Skeletal muscle tissue (tissue), 4 donors: ENCODE measurements around the gene CRABP2. TPM values are rescaled to one million over a fixed set of nuclear protein-coding genes. Genes with fewer than 3 reads are reported as not detected.

Experiments
- H3K27ac ChIP-seq: one replicate; pipeline ENCODE4 v1.7.0; 2013; ENCODE audit warnings: mild to moderate bottlenecking, low read depth, low read length, inconsistent platforms
- H3K27me3 ChIP-seq, 3 donors: one replicate each; pipeline ENCODE4 v1.7.0; 2013; ENCODE audit warnings: low read length in 3 of 3; ENCODE audit not compliant: control insufficient read depth in 3 of 3, insufficient read depth in 3 of 3
- H3K36me3 ChIP-seq, 3 donors: one replicate each; pipeline ENCODE4 v1.7.0; 2013; ENCODE audit warnings: low read length in 3 of 3; ENCODE audit not compliant: control insufficient read depth in 3 of 3, insufficient read depth in 3 of 3
- H3K4me1 ChIP-seq, 3 donors: one replicate each; pipeline ENCODE4 v1.7.0; 2013; ENCODE audit warnings: low read length in 3 of 3, mild to moderate bottlenecking in 3 of 3; ENCODE audit not compliant: control insufficient read depth in 3 of 3, insufficient read depth in 3 of 3
- H3K4me3 ChIP-seq, 3 donors: one replicate each; pipeline ENCODE4 v1.7.0; 2013; ENCODE audit warnings: low read length in 3 of 3
- H3K9ac ChIP-seq, 3 donors: one replicate each; pipeline ENCODE4 v1.7.0; 2013; ENCODE audit warnings: low read length in 3 of 3, mild to moderate bottlenecking in 3 of 3, moderate library complexity in 2 of 3, low read depth in 1 of 3
- H3K9me3 ChIP-seq, 3 donors: one replicate each; pipeline ENCODE4 v1.7.0; 2013; ENCODE audit warnings: low read length in 3 of 3; ENCODE audit not compliant: control insufficient read depth in 3 of 3
- total RNA-seq: library from RNA; depleted of rRNA; stranded (reverse); fragments of >200 nt; gene quantifications from one replicate; pipeline ENCODE4 v1.2.3, GENCODE V29; 2014
- donor health status: Osteomylitis.

Gene CRABP2
- total RNA-seq, 1 donor from 2014 or later: 57.4 TPM

DNA sequence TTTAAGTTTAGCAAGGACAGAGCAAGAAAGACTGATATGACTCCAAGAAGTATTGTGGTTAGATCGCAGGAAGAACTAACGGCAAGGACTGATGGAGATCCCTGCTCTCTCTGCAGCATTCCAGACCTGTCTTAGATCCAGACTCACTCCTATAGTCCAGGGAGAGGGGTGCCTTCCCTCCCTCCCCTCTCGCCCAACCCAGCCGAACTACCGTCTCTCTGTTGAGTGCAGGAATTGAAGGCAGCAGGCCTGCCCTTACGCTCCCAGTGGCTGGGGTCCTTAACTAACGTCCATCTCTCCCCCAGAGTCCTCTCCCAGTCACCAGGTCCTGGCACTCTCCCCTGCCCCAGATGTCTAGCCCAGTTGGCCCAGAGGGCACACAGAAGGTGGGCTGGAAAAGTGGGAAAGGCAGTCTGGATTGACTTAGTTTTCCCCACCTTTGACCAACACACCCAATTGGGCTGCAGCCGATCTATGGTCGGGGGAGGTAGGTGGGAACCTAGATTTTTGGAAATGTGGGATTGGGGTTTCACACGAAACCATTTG is 1.1 kb downstream of the CRABP2 start:
- H3K36me3 ChIP-seq: peaks cover 0 to 2% (median 0%) of the 10 kb centered on the region in 3 donors
- H3K9me3 ChIP-seq: no peaks in the 10 kb centered on the region
- peaks cover 21 to 32% (median 28%) of the 10 kb centered on the region in 3 donors for H3K4me1 ChIP-seq
- H3K9ac ChIP-seq: peak overlapping the region in 1 of 3 donors; percentile 54
- no peak overlapping the region for H3K27ac ChIP-seq
- peak overlapping the region in 2 of 3 donors; percentile 14 to 49 for H3K4me3 ChIP-seq
- H3K27me3 ChIP-seq: peaks cover 26 to 56% (median 36%) of the 10 kb centered on the region in 3 donors

- Histone ChIP-seq H3K27me3 (peaks cover 26 to 59% (median 36%) of the 10 kb centered on the region in 3 donors), H3K9me3 (no peaks in the 10 kb centered on the region), H3K9ac (peak overlapping the region in 2 of 3 donors; percentile 20 to 25), H3K27ac (no peak overlapping the region), H3K4me1 (peaks cover 18 to 32% (median 27%) of the 10 kb centered on the region in 3 donors), H3K36me3 (peaks cover 0 to 2% (median 0%) of the 10 kb centered on the region in 3 donors), H3K4me3 (peak overlapping the region in 1 of 3 donors; percentile 49)
These were observed 1.6 kb downstream of the CRABP2 start for GRCh38 chr1:156703741-156704140.

DNA sequence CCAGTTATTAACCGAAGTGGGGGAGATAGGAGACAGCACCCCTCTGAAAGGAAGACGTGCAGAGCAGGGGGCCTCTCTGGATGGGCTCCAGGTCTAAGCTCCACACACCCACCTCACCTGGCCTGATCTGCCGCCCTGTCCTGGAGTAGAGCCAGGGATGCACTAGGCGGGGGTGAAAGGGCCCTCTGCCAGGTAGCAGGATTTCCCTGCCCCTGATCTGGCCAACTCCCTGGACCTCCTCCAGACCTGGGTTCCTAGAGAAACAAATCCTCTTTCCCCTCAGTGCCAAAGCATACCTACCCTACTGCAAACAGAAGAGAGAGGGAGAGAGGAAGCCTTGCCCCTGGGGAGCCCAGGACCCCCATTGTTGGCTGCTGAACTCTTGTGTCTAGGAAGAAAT is 2.0 kb downstream of the CRABP2 start:
- Histone ChIP-seq H3K36me3 (peaks cover 0 to 2% (median 0%) of the 10 kb centered on the region in 3 donors), H3K4me1 (peaks cover 18 to 32% (median 27%) of the 10 kb centered on the region in 3 donors), H3K27me3 (peaks cover 26 to 59% (median 36%) of the 10 kb centered on the region in 3 donors), H3K27ac (no peak overlapping the region), H3K4me3 (no peak overlapping the region), H3K9me3 (no peaks in the 10 kb centered on the region), H3K9ac (peak overlapping the region in 2 of 3 donors; percentile 20 to 25)

GRCh38 chr1:156700736-156701531 is 4.4 kb downstream of the CRABP2 start:
- H3K36me3 ChIP-seq: peaks cover 0 to 2% (median 0%) of the 10 kb centered on the region in 3 donors
- peaks cover 26 to 52% (median 36%) of the 10 kb centered on the region in 3 donors for H3K27me3 ChIP-seq
- H3K27ac ChIP-seq: no peak overlapping the region
- no peak overlapping the region for H3K4me3 ChIP-seq
- no peaks in the 10 kb centered on the region for H3K9me3 ChIP-seq
- H3K4me1 ChIP-seq: peaks cover 11 to 25% (median 20%) of the 10 kb centered on the region in 3 donors
- no peak overlapping the region for H3K9ac ChIP-seq

GRCh38 chr1:156698995-156699394 is 6.4 kb downstream of the CRABP2 start:
- Histone ChIP-seq H3K9ac (no peak overlapping the region), H3K4me3 (no peak overlapping the region), H3K9me3 (no peaks in the 10 kb centered on the region), H3K27ac (no peak overlapping the region), H3K36me3 (peaks cover 0 to 2% (median 0%) of the 10 kb centered on the region in 3 donors), H3K4me1 (peaks cover 0 to 5% (median under 1%) of the 10 kb centered on the region in 3 donors), H3K27me3 (peaks cover 13 to 34% (median 26%) of the 10 kb centered on the region in 3 donors)

- Histone ChIP-seq H3K27me3 (peaks cover 2 to 23% (median 22%) of the 10 kb centered on the region in 3 donors), H3K4me3 (no peak overlapping the region), H3K36me3 (peaks cover 0 to 2% (median 0%) of the 10 kb centered on the region in 3 donors), H3K4me1 (no peaks in the 10 kb centered on the region), H3K27ac (no peak overlapping the region), H3K9ac (no peak overlapping the region), H3K9me3 (no peaks in the 10 kb centered on the region)
These were observed 7.9 kb downstream of the CRABP2 start for GRCh38 chr1:156697481-156697880.

- H3K27ac ChIP-seq: no peak overlapping the region
- no peak overlapping the region for H3K9ac ChIP-seq
- H3K4me3 ChIP-seq: no peak overlapping the region
- H3K27me3 ChIP-seq: peaks cover 3 to 26% (median 21%) of the 10 kb centered on the region in 3 donors
- H3K4me1 ChIP-seq: peaks cover 0 to 7% (median 2%) of the 10 kb centered on the region in 3 donors
- peaks cover 0 to 2% (median 0%) of the 10 kb centered on the region in 3 donors for H3K36me3 ChIP-seq
- H3K9me3 ChIP-seq: no peaks in the 10 kb centered on the region
These were observed 8.6 kb downstream of the CRABP2 start for GRCh38 chr1:156696755-156697154.

DNA sequence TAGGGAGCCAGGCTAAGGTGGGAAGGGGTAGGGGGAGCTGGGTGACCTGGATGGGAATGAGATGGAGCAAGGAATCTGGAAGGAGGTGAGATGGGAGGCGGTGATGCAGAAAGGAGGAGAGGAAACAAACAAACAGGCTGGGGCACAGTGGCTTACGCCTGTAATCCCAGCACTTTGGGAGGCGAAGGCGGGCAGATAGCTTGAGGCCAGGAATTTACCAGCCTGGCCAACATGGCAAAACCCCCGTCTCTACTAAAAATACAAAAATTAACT is 10.8 kb downstream of the CRABP2 start:
- no peak overlapping the region for H3K9ac ChIP-seq
- no peaks in the 10 kb centered on the region for H3K9me3 ChIP-seq
- no peak overlapping the region for H3K4me3 ChIP-seq
- H3K27me3 ChIP-seq: peaks cover 8 to 25% (median 20%) of the 10 kb centered on the region in 3 donors
- no peak overlapping the region for H3K27ac ChIP-seq
- H3K4me1 ChIP-seq: peaks cover 8 to 28% (median 14%) of the 10 kb centered on the region in 3 donors
- H3K36me3 ChIP-seq: no peaks in the 10 kb centered on the region

- no peaks in the 10 kb centered on the region for H3K9me3 ChIP-seq
- no peak overlapping the region for H3K27ac ChIP-seq
- H3K9ac ChIP-seq: no peak overlapping the region
- no peaks in the 10 kb centered on the region for H3K36me3 ChIP-seq
- no peak overlapping the region for H3K4me3 ChIP-seq
- peaks cover 13 to 33% (median 20%) of the 10 kb centered on the region in 3 donors for H3K4me1 ChIP-seq
- peaks cover 8 to 24% (median 21%) of the 10 kb centered on the region in 3 donors for H3K27me3 ChIP-seq
These were observed 11.3 kb downstream of the CRABP2 start for GRCh38 chr1:156693848-156694689.
